NCI-H2196 (cell line): ENCODE data around the gene MELTF.
A peak's percentile ranks its signal among the peaks of the same experiment; 100 is the strongest.

Experiments
- DNase-seq: peaks from one replicate; lab custom pipeline; 2025; ENCODE audit not compliant: unreplicated experiment; lab: John Stamatoyannopoulos, UW

Gene MELTF

DNA sequence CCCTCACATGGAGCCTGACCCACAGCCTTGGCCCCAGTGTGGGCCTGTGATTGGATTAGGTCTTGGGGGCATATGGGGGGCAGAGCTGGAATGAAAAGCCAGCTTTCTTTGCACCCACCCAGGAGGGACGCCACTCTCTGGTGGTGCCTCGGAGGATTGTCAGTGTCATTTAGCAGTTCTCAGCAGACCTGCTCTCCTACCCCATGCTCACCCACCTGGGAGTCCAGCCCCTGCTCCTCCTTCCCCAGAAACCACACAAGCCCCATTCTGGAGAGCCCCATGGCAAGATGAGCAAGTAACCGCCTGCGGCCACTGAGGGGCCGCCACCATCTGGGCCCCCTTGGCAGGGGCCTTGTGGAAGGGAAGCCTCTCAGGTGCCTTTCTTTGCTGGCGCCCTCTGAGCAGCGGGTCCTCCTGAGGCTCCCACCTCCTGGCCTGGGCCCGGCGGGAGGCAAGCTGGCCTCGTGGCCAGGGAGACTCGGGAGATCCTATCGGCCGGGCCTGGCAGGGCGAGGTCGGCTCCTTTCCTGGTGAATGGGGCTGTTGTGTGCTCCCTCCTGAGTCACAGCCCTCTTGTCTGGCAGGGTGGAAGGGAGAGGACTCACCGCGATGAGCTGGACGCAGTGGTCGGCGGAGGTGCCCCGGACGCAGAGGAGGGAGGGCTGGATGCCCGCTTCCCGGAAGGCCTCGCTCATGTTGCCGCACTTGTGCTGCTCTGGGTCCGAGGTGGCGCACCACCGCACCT is 2.3 kb downstream of the MELTF start:
- DNase-seq = no peak

DNA sequence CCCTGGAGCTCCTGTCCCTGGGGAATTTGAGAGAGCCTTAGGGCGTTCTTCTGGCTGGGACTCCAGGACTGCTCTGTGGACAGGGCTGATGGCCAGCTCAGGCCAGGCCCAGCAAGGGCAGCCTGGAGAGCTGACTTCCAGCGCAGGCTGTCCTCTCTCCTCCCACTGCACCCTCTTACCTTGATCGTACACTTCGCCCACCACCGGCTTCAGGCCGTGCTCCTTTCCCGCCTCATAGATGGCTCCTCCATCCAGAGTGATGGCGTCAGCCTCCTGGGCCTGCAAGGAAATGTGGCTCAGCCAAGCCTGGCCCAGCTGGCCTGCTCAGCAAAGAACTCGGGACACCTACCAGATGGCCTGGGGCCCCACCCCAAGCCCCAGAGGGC is 3.1 kb downstream of the MELTF start:
- no peak for DNase-seq

DNA sequence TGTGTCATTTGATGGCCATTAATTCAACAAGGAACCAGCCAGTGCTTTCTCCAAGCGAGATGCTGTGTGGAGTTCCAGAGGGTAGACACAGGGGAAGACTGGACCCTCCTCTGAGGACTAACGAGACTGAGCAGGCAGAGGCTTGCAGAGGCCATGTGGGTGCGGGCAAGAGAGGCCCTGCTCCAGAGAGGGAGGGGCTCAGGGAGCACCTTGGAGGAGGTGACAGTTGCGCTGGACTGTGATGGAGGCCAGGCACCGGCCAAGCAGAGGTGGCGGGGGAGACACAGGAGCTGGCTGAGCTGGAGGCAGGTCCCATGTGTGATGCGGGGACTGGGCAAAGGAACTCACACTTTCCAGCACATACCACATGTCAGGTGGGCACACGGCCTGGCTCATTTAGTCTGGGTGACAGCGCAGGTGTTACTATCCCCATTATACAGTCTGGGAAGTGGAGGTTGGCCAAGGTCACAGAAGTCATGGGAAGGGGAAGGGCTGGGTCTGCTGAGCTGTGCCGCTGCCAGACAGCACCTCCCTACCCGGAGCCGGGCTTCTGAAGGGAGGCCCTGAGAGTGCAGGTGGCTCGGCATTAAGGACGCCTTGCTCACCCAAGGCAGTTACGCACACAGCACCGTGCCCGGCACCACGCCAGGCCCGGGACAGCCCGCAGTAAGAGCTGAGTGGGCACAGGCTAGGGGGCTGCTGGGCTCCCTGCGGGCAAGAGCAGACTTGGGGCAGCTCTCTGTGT is 3.7 kb downstream of the MELTF start:
- DNase-seq = no peak

DNA sequence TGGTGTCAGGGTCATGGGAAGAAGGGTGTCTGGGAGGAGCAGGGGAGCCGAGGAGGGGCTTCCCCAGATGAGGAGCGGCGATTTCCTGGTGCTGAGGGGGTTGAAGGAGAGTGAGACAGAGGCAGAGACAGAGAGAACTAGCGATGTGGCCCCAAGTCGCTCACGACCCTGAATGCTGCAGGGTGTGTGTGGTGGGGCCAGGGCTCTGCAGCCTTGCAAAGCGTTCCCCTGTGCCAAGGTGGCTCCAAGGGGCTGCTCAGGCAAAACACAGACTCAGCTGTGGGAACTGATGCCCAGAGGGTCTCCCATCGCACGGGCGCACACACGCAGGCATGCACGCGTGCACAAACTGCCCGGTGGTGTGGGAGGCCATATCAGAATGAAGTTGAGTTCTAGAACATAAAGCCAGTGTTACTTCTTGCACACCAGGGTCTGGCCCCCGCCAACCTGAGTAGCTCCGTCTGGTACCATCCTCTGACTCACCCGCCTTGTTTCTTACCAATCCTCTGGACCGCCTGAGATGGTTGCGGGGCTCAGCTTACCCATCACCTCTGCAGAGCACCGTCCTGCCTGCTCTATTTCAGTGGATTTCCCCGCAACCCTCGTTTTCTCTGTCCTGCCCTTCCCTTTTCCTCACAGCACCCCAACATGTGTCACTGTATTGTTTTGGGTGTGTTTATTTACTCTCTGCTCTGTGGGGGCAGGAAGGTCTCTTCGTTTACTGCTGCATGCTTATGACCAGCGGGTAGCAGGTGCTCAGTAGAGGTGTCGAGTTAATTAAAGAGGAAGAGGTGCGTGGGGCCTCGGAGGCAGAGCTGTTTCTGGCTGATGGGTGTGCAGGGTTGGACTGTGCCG is 4.5 kb downstream of the MELTF start:
- no peak for DNase-seq

DNA sequence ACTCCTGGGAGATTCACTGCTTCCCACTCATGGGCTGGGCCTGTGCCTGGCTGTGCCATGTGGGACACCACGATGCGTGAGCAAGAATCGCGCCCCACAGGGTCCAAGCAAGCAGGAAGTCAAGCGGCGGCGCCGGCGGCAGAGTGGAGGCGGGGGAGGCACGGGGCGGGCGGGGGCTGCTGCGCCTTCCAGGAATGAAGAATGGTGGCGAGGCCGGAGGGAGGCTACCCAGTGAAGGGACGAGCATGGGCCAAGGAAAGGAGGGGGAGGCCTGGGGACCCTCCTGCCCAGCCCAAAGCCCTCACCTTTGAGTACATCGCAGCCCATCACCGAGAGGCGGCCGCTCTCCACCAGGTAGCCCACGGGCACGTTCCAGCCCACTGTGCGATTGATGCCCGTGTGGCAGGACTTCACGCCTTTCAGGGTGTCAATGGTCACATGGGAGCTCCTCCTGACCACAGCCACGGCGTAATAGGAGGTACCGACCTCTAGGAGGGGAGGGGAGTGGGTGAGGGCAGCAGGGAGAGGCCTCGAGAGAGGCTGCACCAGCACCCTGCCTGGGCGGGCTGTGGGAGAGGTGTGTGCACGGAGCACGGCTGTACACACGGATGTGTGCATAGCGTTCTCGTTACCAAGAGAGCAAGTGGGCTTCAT is 5.5 kb downstream of the MELTF start:
- DNase-seq = no peak

DNA sequence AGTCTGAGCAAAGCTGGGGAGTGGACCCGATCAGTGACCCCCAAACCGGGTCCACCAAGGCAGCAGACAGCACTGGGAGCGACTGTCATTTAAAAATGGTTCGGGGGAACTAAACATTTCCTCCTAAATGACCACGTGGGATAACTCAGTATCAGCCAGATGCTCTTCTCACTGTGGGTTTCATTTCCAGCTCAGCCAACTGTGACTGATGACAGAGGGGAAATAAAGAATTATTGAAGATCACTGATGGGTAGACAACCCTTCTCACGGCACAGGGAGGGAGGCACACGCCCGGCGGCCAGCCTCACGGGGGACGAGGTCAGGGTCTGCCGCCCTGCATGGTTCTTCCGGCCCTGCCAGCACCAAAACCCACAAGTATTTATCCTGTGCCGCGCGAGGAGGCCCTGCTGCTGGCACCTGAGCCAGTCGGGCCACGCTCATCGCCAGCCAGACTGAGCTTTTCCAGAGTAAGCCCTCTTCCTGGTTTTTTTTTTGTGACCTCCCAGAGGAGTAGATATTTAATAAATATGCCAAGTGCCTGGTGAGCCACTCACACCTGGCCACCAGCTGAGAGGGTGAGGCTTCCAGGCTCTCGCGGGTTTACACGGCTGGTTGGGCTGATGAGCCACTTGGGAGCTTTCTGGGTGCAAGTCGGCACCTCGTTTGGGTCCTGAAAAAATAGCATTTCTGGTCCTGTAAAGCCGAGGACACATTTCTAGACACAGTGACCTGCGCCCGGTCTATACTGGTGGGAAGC is 6.2 kb downstream of the MELTF start:
- DNase-seq = peak; percentile 56

DNA sequence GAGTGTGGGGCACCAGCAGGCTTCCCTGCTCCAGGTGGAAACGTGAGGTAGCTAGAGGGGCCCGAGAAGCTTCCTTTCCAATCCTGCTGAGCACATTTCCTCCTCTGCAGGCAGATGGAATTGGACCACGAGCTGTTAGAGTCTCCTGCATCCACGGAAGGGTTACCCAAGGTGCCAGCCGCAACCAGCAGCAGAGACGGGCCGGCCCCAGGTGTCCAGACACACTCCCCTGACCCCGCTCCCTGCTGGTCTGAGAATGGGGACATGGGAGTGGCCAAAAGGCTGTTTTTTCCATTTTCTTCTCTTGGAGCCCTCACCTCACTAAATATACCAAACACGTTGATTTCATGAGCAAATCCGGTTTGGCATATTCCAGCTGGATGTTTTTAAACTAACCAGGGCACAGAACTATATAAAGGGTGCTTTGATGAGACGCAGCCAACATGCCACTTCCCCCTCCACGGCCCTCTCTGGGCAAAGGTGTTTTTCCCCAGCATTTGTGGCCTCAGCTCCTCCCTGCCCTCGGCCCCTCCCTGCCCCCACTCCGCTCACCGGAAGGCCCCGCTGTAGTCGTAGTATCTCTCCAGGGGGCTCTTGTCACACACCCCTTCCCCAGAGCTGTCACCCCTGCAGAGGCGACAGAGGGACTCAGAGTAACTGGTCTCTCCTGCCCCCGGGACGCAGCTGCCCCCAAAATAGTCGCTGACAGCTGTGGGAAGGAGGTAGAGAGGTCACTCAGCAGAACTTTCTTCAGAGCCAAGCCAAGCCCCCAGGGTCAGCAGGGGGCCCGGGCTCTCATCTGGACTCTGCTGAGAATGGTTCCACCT is 7.0 kb downstream of the MELTF start:
- no peak for DNase-seq

DNA sequence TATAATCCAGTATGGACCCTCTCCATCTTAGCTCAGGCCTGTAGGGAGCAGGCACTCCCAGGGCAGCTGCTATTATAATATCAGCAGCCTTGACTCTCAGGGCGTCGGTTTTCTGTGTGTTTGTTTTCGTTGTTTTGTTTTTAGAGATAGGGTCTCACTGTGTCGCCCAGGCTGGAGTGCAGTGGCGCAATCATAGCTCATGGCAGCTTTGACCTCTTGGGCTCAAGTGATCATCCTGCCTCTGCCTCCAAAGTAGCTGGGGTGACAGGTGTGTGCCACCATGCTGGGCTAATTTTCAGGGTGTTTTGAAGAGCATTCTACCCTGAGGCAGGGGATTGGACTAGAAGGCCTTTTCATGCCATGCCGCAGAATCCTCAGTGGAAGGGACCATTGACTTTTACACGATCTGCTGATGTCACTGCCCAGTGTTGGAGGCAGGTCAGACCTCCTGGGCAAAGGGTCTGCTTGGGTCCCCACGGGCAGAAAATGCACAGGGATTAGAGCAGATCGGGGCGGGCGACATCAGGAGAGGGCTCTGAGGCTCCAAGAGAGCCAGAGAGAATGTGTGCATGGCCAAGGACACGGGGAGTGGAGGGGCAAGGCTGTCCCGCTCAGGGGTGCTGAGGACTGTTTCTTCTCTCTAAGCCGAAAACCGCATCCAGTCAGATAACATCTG is 7.8 kb downstream of the MELTF start:
- DNase-seq = no peak

DNA sequence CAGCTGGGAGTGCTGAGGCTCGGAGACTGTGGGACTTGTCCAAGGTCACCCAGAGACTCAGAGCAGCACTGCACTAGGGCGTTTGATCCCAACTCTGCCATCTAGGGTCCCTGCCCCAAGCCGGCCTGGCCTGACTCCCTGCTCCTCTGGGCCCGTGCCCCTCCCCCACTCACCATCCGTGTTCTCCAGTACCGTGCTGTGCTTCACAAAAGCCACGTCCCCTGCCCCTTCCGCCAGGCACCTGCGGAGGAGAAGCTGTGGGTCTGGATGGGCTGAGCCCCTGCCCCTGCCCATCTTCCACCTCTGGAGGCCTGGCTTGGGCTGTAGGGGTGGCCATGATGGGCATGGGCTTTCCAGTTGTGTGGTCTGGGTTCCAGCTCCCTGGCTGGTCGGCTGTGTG is 8.4 kb downstream of the MELTF start:
- no peak for DNase-seq

DNA sequence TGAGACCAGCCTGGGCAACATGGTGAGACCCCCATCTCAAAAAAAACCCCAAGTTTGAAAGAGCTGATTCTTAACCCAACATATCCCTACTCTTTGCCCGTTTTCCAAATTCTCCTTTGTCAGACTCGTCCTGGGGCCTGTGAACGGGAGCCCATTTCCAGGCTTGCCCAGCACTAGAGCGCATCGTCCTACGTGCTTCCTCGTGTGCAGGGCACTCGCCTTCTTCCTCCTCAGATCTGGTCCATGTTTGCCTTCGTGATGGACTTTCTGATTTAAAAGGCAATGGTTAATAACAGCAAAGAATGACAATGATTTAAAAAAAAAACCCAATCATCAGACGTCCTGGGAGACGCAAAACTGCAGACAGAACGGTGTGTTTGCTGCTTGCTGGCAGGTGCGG is 10.1 kb downstream of the MELTF start:
- no peak for DNase-seq

DNA sequence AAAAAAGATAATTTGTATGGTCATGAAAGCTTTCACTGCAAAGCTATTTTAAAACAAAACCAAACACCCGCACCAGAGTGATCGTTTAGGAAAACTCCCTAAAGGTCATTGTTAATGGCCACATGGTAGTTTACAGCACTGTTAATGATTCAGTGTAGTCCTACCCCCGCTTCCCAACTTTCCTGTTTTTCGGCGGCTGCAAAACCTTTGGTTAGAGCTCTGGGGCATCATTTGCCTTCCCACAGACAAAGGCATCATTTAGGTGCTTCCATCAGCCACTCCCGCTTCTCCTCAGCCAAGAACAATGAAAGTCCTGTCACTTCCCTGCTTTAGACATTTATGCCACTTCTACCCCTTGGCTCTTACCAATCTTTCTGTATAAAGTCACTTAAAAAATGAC is 10.6 kb downstream of the MELTF start:
- DNase-seq = no peak

DNA sequence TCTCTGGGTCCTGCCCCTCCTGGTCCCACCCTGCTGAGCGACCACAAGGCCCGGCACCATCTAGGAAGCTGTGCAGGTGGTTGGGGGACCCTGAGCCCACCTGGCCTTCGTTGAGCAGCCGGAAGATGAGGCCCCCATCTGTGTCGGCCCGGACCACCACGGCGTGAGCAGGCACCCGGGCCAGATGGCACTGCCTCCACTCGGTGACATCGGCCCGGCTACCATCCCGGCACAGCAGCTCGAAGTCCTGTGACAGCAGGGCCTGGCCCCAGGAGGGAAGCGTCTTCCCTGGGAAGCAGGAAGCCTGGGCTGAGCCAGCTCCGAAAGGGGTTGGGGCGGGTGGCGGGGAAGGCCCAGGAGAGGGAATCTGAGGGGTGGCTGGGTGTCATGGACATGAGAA is 12.6 kb downstream of the MELTF start:
- DNase-seq = no peak

DNA sequence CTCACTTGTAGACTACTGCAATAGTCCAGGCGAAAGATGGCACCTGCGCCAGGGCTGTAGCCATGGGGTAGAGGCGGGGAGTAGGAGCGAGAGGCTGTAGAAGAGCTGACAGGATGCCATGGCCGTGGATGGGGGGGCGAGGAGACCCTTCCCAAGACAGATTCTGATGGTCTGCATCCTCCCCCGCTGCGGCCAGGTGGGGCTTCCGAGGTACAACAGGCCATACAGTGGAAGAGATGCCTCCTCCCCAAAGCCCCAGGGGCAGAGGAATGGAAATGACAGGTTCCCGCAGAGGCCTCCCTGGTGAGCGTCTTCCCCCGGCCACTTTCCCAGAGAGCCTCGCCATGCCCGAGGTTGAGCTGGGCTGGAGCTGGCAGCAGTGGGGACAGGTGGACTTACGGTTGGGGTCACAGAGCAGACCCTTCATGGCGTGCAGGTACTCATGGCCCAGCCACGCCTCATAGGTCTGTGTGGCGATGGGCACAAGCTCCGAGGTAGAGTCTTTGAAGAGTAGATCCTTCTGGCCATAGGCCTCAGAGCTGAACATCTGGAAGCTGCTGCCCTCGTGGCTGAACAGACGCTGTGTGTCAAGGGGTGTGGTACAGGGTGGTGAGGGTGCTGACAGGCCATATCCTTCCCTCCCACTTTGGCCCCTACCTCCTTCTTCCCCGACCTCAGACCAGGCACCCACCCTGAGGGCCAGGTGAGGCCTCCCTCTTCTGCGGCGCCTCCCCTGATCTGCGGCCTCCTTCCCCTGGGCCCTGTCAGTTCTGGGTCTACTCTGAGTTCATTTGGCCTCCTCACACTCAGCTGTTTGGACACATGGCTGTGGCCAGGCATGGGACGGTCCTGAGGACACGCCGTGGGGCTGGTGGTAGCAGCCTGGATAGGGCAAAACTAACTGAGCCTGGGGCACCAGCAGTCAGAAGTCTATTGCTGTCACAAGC is 13.6 kb downstream of the MELTF start:
- no peak for DNase-seq

DNA sequence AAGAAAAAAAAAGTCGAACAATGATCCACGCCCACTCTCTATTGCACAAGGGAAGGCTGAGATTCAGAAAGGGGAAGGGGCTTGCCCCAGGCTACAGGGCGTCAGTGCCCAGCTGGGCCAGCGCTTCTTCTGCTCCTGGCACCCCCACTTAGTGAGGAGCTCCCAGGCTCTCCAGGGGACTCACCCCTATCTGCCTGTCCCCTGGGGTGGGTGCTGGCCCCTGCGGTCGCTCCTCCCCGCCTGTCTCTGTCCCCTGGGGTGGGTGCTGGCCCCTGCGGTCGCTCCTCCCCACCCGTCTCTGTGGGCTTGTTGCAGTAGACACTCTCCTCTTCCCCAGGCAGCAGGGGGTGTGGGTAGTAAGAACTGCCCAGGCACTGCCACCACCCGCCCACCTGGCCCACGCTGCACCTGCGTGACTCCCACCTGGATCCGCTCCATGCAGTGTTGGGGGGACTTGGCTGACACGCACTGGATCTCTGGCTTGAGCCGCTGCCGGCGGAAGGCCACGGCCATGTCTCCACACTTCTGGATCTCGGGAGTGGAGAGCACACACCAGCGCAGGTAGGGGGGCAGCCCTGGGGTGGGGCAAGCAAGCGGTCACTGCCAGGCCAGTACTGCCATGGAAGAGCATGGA is 14.6 kb downstream of the MELTF start:
- no peak for DNase-seq

DNA sequence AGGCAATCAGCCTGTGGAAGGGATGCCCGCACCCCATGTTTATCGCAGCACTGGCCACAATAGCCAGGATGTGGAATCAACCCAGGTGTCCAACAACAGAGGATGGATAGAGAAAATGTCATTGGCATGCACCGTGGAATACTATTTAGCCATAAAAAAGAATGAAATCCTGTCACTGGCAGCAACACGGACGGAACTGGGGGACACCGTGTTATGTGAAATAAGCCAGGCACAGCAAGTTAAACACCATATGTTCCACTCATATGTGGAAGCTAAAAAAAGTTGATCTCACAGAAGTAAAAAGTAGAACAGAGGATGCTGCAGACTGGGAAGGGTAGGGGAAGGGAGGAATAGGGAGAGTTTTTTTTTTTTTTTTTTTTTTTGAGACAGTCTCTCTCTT is 15.6 kb downstream of the MELTF start:
- DNase-seq = no peak

DNA sequence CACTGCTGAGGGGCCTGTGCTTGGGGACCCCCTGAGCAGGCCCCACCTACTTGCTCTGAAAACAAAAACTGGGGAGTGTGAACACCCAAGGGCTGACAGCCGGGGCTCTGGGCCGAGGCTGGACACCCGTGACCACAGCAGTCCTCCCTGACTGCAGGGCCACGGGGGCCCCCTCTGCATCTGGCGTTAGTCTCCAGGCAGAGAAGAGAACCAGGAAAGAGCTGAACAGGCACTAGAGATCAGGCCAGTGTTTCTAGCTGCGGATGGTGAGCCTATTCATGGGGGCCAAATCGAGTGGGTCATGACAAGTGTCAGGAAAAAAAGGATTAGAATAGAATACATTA is 17.1 kb downstream of the MELTF start:
- DNase-seq = no peak

DNA sequence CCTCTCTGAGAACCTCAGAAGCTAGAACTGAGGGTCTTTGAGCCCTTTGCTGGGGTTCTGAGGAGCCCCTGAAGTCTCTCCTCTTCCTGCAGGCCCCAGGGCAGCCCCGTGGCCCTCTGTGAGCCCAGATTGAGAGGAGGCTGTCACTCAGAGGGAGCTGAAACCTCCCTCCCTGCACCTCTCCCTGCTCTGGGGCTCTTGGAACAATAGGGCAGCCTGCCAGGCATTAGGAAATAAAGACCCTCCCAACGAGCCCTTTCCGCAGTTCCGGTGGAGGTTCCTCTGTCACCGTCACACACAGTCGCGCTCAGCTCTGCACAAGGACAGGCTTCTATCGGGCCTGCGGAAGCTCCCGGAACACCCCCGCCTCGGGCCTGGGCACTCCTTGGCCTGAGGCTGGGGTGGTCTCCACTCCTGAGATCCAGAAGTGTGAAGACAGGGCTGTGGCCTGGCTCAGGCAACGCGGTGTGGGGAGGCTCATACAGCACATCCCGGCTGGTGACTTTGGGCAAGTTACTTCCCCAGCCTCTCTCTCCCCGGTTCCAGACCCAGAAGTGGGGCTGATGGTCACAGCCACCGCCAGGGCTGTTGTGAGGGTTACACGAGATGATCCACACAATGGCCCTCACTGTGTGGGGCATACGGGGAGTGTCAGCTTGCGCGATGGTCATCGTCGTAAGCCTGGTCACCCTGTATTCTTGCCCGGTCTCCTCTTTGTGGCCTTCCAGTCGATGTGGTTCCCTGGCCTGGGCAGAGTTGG is 17.7 kb downstream of the MELTF start:
- DNase-seq = no peak
